ENCODE results near the gene ADORA3.

The ADORA3 gene

GRCh38 chr1:111471012-111471411 lies 32.4 kb downstream of the ADORA3 start:
- Histone ChIP-seq H3K9ac (ENCODE audit: low read length) (no peak overlapping the region), H3K4me1 (ENCODE audit: insufficient read depth, low read length) (no peaks in the 10 kb centered on the region), H3K27ac (ENCODE audit: low read depth, low read length) (no peak overlapping the region), H3K27me3 (ENCODE audit: control insufficient read depth in 1 of 2, insufficient read depth in 2 of 2, low read length in 2 of 2) (no peaks in the 10 kb centered on the region), H3K36me3 (ENCODE audit: insufficient read depth, low read length) (peaks cover 28% of the 10 kb centered on the region), H3K4me3 (ENCODE audit: low read depth in 1 of 2, low read length in 2 of 2) (no peak overlapping the region), H3K9me3 (ENCODE audit: low read length) (no peaks in the 10 kb centered on the region)

DNA sequence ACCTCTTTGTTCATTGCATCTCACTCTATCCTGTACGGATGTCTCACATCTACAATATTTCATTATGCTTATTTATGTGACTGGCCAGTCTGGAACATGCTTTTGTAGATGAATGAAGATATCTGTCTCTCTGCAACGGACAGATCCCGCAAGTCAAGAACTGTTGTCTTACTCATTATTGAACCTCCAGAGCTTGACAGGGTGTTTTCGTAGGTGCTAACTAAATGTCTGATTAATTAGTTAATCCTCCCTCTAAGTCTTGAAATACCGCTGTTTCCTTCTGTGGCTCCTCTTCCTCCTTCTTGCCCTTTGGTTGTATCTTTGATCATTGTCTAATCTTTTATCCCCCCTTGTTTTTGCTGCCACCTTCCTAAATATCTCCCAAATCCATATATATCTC lies 32.8 kb downstream of the ADORA3 start:
- H3K36me3 ChIP-seq (ENCODE audit: insufficient read depth, low read length): peaks cover 28% of the 10 kb centered on the region
- H3K9me3 ChIP-seq (ENCODE audit: low read length): no peaks in the 10 kb centered on the region
- H3K27ac ChIP-seq (ENCODE audit: low read depth, low read length): no peak overlapping the region
- no peak overlapping the region for H3K9ac ChIP-seq (ENCODE audit: low read length)
- no peak overlapping the region for H3K4me3 ChIP-seq (ENCODE audit: low read depth in 1 of 2, low read length in 2 of 2)
- H3K27me3 ChIP-seq (ENCODE audit: control insufficient read depth in 1 of 2, insufficient read depth in 2 of 2, low read length in 2 of 2): no peaks in the 10 kb centered on the region
- no peaks in the 10 kb centered on the region for H3K4me1 ChIP-seq (ENCODE audit: insufficient read depth, low read length)

DNA sequence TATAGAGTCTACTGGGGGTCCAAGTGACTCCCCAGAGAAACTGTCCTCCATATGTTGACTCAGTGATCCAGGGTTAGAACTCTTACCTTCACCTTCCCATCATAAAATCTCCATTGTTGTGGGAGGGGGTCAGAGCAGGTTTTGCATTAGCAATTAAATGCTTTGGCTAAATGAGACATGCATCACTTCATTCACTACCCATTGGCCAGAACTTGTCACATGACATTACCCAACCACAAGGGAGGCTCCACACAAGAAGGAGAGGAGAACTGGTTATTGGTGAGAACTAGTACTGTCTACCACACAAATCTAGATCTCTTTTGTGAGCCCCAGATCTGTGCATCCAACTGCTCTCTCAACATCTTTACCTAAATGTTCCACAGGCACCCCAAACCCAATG lies 33.9 kb downstream of the ADORA3 start:
- Histone ChIP-seq H3K4me3 (ENCODE audit: low read depth in 1 of 2, low read length in 2 of 2) (no peak overlapping the region), H3K27ac (ENCODE audit: low read depth, low read length) (no peak overlapping the region), H3K9ac (ENCODE audit: low read length) (no peak overlapping the region), H3K36me3 (ENCODE audit: insufficient read depth, low read length) (peaks cover 32% of the 10 kb centered on the region), H3K27me3 (ENCODE audit: control insufficient read depth in 1 of 2, insufficient read depth in 2 of 2, low read length in 2 of 2) (no peaks in the 10 kb centered on the region), H3K9me3 (ENCODE audit: low read length) (no peaks in the 10 kb centered on the region), H3K4me1 (ENCODE audit: insufficient read depth, low read length) (no peaks in the 10 kb centered on the region)

GRCh38 chr1:111468717-111469100 lies 34.7 kb downstream of the ADORA3 start:
- no peaks in the 10 kb centered on the region for H3K27me3 ChIP-seq (ENCODE audit: control insufficient read depth in 1 of 2, insufficient read depth in 2 of 2, low read length in 2 of 2)
- H3K4me3 ChIP-seq (ENCODE audit: low read depth in 1 of 2, low read length in 2 of 2): no peak overlapping the region
- H3K9me3 ChIP-seq (ENCODE audit: low read length): no peaks in the 10 kb centered on the region
- peaks cover 32% of the 10 kb centered on the region for H3K36me3 ChIP-seq (ENCODE audit: insufficient read depth, low read length)
- H3K4me1 ChIP-seq (ENCODE audit: insufficient read depth, low read length): no peaks in the 10 kb centered on the region
- no peak overlapping the region for H3K9ac ChIP-seq (ENCODE audit: low read length)
- no peak overlapping the region for H3K27ac ChIP-seq (ENCODE audit: low read depth, low read length)

DNA sequence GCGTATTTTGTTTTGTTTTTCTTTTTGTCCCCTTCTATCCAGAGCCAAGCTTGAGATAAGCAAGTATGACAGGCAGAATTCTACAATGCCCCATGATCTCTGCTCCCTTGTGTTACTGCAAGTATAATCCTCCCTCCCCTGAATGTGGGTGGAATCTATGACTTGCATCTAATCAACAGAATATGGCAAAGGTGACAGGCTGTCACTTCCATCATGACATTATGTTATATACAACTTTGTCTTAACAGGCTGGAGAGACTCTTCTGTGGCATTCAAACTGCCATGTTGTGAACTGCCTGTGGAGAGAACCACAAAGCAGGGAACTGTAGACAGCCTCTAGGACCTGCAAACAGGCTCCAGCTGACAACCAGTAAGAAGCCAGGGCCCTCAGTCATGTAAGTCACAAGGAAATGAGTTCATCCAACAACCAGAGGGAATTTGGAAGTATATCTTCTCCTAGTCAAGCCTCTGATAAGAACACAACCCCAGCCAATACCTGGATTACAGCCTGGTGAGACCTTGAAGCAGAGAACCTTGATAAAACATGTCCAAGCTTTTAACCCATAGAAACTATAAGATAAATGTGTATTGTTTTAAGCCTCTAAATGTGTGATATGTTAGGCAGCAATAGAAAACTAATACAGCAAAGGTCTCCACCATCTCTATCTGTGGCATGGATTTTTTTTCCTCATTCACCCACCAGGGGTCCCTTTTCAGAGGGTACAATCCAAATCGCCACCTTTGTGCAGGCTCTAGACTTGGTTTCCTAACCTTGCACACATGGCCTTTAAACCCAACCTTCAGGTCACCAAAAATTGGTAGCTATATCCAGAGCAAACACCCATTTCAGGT lies 35.3 kb downstream of the ADORA3 start:
- Histone ChIP-seq H3K9ac (ENCODE audit: low read length) (no peak overlapping the region), H3K36me3 (ENCODE audit: insufficient read depth, low read length) (peaks cover 32% of the 10 kb centered on the region), H3K4me1 (ENCODE audit: insufficient read depth, low read length) (peaks cover 2% of the 10 kb centered on the region), H3K9me3 (ENCODE audit: low read length) (no peaks in the 10 kb centered on the region), H3K27ac (ENCODE audit: low read depth, low read length) (no peak overlapping the region), H3K4me3 (ENCODE audit: low read depth in 1 of 2, low read length in 2 of 2) (no peak overlapping the region), H3K27me3 (ENCODE audit: control insufficient read depth in 1 of 2, insufficient read depth in 2 of 2, low read length in 2 of 2) (no peaks in the 10 kb centered on the region)

DNA sequence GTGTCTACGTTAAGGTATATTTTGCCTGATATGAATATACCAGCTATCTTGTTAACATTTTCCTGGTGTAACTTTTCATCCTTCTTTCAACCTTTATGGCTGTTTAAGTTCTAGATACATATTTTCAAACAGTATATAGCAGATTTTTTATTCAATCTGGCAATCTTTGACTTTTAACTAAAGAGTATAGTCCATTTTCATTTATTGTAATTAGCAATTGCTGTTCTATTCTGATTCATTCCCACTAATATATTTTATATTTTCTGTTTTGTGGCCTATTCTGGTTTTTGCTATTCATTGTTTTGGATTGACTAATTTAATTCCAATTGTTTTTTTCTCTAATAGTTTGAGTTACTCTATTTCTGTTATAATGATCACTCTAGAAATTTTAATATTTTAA lies 37.0 kb downstream of the ADORA3 start:
- no peak overlapping the region for H3K9ac ChIP-seq (ENCODE audit: low read length)
- no peak overlapping the region for H3K27ac ChIP-seq (ENCODE audit: low read depth, low read length)

DNA sequence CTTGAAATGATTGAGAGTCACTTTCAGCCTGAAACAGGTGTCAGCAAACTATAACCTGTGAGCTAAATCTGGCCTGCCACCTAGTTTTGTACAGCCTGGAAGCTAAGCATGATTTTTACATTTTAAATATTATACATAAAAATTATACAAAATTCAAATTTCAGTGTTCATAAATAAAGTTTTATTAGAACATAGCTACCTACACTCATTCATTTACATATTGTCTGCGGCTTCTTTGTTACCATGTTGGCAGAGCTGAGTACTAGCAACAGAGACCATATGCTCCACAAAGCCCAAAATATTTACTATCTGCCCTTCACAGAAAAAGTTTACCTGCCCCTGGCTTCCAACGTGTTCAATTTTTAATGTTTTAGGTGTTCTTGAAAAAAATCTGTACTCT lies 37.7 kb downstream of the ADORA3 start:
- no peak overlapping the region for H3K4me3 ChIP-seq (ENCODE audit: low read depth in 1 of 2, low read length in 2 of 2)
- peaks cover 29% of the 10 kb centered on the region for H3K36me3 ChIP-seq (ENCODE audit: insufficient read depth, low read length)
- H3K9me3 ChIP-seq (ENCODE audit: low read length): no peaks in the 10 kb centered on the region
- H3K27ac ChIP-seq (ENCODE audit: low read depth, low read length): no peak overlapping the region
- no peak overlapping the region for H3K9ac ChIP-seq (ENCODE audit: low read length)
- peaks cover 7% of the 10 kb centered on the region for H3K4me1 ChIP-seq (ENCODE audit: insufficient read depth, low read length)
- H3K27me3 ChIP-seq (ENCODE audit: control insufficient read depth in 1 of 2, insufficient read depth in 2 of 2, low read length in 2 of 2): no peaks in the 10 kb centered on the region

More for the DNA sequence above, 37.0 kb downstream of the ADORA3 start:
- no peaks in the 10 kb centered on the region for H3K27me3 ChIP-seq (ENCODE audit: control insufficient read depth in 1 of 2, insufficient read depth in 2 of 2, low read length in 2 of 2)
- no peak overlapping the region for H3K4me3 ChIP-seq (ENCODE audit: low read depth in 1 of 2, low read length in 2 of 2)
- H3K9me3 ChIP-seq (ENCODE audit: low read length): no peaks in the 10 kb centered on the region
- peaks cover 7% of the 10 kb centered on the region for H3K4me1 ChIP-seq (ENCODE audit: insufficient read depth, low read length)
- H3K36me3 ChIP-seq (ENCODE audit: insufficient read depth, low read length): peaks cover 35% of the 10 kb centered on the region

DNA sequence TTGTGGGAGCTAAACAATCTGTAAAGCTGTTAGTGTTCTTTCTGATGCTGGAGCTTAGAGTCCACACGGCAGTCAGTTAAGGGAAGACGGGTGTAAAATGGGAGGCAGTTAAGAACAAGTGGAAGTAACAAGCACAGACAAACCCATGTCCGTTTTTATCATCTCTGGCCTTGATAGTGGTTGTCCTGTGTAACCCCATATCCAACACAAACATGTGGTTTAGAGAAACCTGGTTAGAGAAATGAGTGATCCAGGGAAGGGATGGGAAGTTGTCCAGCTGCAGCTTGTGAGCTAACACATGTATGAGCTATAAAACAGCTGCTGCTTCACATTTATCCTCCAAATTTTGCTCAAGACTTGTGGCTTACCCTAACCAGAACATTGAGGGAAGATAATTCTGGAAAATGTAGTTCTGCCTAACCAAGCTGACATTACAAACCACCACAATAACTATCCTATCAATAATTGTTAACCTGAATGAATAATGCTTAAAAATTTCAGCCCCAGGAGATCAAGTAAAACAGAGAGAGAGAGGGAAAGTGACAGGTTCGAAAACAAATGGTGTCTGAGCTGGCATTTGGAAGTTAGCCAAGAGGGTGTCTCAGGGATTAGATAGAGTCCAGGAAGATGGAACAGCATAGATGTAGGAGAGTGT lies 40.3 kb downstream of the ADORA3 start:
- peaks cover 36% of the 10 kb centered on the region for H3K36me3 ChIP-seq (ENCODE audit: insufficient read depth, low read length)

DNA sequence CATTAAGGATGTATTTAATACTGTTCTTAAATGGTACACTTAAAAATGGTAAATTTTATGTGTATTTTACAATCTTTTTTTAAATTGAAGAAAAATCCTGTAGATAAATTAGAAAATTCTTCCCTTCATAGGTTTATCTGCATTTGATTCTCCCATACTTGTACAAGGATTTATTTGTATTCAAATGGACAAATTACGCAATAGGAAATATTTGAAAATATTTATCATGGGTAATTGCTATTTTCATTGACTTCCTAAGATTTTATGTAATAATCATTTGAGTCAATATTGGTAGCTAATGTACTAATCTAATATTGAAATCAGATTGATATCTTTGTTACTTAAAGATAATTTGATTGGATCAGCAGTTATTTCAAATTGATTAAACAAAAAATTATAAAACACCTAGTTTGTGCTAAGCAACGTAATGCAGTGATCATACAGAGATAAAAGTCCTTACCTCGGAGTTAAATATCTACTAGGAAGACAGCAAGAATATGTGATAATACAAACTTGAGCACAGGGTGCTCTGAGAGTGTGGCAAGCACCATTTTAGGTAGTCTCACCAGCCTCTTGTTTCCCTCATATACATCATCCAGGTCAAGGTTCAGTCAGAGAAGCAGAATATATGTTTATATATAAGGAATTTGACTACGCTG lies 40.9 kb downstream of the ADORA3 start:
- H3K4me3 ChIP-seq (ENCODE audit: low read depth in 1 of 2, low read length in 2 of 2): no peak overlapping the region
- H3K27me3 ChIP-seq (ENCODE audit: control insufficient read depth in 1 of 2, insufficient read depth in 2 of 2, low read length in 2 of 2): no peaks in the 10 kb centered on the region
- peaks cover 7% of the 10 kb centered on the region for H3K4me1 ChIP-seq (ENCODE audit: insufficient read depth, low read length)
- peak overlapping the region; percentile 42 for H3K27ac ChIP-seq (ENCODE audit: low read depth, low read length)
- H3K36me3 ChIP-seq (ENCODE audit: insufficient read depth, low read length): peaks cover 39% of the 10 kb centered on the region
- no peaks in the 10 kb centered on the region for H3K9me3 ChIP-seq (ENCODE audit: low read length)
- no peak overlapping the region for H3K9ac ChIP-seq (ENCODE audit: low read length)

More for the DNA sequence above, 40.3 kb downstream of the ADORA3 start:
- H3K27ac ChIP-seq (ENCODE audit: low read depth, low read length): peak overlapping the region; percentile 42
- no peak overlapping the region for H3K4me3 ChIP-seq (ENCODE audit: low read depth in 1 of 2, low read length in 2 of 2)
- peaks cover 7% of the 10 kb centered on the region for H3K4me1 ChIP-seq (ENCODE audit: insufficient read depth, low read length)
- H3K9ac ChIP-seq (ENCODE audit: low read length): no peak overlapping the region
- H3K27me3 ChIP-seq (ENCODE audit: control insufficient read depth in 1 of 2, insufficient read depth in 2 of 2, low read length in 2 of 2): no peaks in the 10 kb centered on the region
- no peaks in the 10 kb centered on the region for H3K9me3 ChIP-seq (ENCODE audit: low read length)

DNA sequence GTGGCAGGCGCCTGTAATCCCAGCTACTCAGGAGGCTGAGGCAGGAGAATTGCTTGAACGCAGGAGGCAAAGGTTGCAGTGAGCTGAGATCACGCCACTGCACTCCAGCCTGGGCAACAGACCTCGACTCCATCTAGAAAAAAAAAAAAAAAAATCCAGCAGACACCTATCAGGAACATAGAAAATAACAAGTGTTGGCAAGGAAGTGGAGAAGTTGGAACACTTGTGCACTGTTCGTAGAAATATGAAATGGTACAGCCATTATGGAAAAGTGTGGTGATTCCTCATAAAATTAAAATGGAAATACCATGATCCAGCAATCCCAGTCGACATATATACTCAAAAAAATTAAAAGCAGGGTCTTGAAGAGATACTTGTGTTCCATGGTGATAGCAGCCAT lies 41.7 kb downstream of the ADORA3 start:
- peaks cover 41% of the 10 kb centered on the region for H3K36me3 ChIP-seq (ENCODE audit: insufficient read depth, low read length)

GRCh38 chr1:111455642-111456031 lies 47.8 kb downstream of the ADORA3 start:
- H3K9me3 ChIP-seq (ENCODE audit: low read length): no peaks in the 10 kb centered on the region
- no peak overlapping the region for H3K27ac ChIP-seq (ENCODE audit: low read depth, low read length)
- no peaks in the 10 kb centered on the region for H3K27me3 ChIP-seq (ENCODE audit: control insufficient read depth in 1 of 2, insufficient read depth in 2 of 2, low read length in 2 of 2)
- no peak overlapping the region for H3K4me3 ChIP-seq (ENCODE audit: low read depth in 1 of 2, low read length in 2 of 2)
- H3K9ac ChIP-seq (ENCODE audit: low read length): no peak overlapping the region
- peaks cover 48% of the 10 kb centered on the region for H3K36me3 ChIP-seq (ENCODE audit: insufficient read depth, low read length)
- peaks cover 25% of the 10 kb centered on the region for H3K4me1 ChIP-seq (ENCODE audit: insufficient read depth, low read length)

More for the DNA sequence above, 41.7 kb downstream of the ADORA3 start:
- Histone ChIP-seq H3K4me3 (ENCODE audit: low read depth in 1 of 2, low read length in 2 of 2) (no peak overlapping the region), H3K9me3 (ENCODE audit: low read length) (no peaks in the 10 kb centered on the region), H3K27me3 (ENCODE audit: control insufficient read depth in 1 of 2, insufficient read depth in 2 of 2, low read length in 2 of 2) (no peaks in the 10 kb centered on the region), H3K9ac (ENCODE audit: low read length) (no peak overlapping the region), H3K27ac (ENCODE audit: low read depth, low read length) (no peak overlapping the region), H3K4me1 (ENCODE audit: insufficient read depth, low read length) (peaks cover 7% of the 10 kb centered on the region)
